VCaP (cell line): ENCODE measurements around the gene BAK1.

Source experiments
- H3K27ac ChIP-seq: fragments of 450-650 bp; 2 replicates; pipeline ENCODE4 v1.5.1; 2017
- CTCF ChIP-seq: fragments of 450-650 bp; conservative IDR thresholded peaks from 2 replicates; pipeline ENCODE4 v1.5.1; 2017; ENCODE audit warnings: mild to moderate bottlenecking, moderate library complexity

The BAK1 gene

GRCh38 chr6:33621711-33622388, 41.8 kb upstream of the BAK1 start:
- no peak for TF ChIP-seq CTCF
- peak overlapping the region; percentile 95 for H3K27ac ChIP-seq

- no peak for TF ChIP-seq CTCF
- H3K27ac ChIP-seq = peak within 1 kb of the TSS; percentile 95
These were observed 41.0 kb upstream of the BAK1 start, which contains the start of gene ITPR3 for GRCh38 chr6:33620856-33621710. Gene ITPR3 (plus strand): TSS chr6:33621322. CDS start chr6:33621603, 281 bp downstream.

GRCh38 chr6:33620158-33620855, 40.2 kb upstream of the BAK1 start:
- no peak for TF ChIP-seq CTCF
- peak overlapping the region; percentile 95 for H3K27ac ChIP-seq

GRCh38 chr6:33619166-33619840, 39.2 kb upstream of the BAK1 start:
- H3K27ac ChIP-seq = peak overlapping the region; percentile 95
- peak; percentile 15; the same call in 1 of the 2 replicates for TF ChIP-seq CTCF

DNA sequence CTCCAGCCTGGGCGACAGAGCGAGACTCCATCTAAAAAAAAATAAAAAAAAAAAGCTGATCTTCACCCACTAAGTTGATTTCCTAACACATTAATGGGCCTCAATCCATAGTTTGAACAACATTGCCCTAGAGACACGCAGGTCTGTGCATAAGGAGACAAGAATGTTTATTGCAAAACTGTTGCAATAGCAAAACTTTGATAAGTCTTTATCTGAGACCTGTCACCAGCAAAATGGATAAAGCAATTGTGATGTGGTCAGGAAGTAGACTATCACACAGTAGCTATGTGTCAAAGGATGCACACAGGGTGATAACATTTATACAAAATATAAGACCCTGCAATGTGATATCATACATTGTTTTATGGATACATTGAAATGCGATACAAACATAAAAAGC, 36.8 kb upstream of the BAK1 start:
- H3K27ac ChIP-seq = no peak overlapping the region

DNA sequence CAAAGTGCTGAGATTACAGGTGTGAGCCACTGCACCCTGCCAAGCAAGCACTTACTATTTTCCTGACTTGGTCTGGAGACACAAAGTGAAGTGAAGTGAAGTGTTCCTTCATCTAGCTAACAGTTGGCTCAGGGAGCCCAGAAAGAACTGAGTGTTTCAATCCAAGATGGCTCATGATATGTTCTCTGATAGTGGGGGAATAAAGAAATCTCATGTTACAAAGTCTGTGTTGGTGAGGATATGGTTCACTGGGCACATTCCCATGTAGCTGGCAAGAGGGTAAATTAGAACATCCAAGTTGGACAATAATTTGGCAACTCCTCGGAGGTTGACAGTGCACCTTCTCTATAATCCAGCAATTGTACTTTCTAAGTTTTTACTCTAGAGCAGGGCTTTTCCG, 36.0 kb upstream of the BAK1 start:
- H3K27ac ChIP-seq = no peak overlapping the region
- no peak for TF ChIP-seq CTCF

More for the DNA sequence above, 36.8 kb upstream of the BAK1 start:
- TF ChIP-seq CTCF = no peak
